Dedifferentiated amniotic fluid mesenchymal stem cell (primary cell): ENCODE measurements around the gene DAAM1.

Experiments
- DNase-seq: peaks from one replicate; pipeline ENCODE4 v3.0.0-alpha.2; 2016; ENCODE audit errors: extremely low spot score

The DAAM1 gene

DNA sequence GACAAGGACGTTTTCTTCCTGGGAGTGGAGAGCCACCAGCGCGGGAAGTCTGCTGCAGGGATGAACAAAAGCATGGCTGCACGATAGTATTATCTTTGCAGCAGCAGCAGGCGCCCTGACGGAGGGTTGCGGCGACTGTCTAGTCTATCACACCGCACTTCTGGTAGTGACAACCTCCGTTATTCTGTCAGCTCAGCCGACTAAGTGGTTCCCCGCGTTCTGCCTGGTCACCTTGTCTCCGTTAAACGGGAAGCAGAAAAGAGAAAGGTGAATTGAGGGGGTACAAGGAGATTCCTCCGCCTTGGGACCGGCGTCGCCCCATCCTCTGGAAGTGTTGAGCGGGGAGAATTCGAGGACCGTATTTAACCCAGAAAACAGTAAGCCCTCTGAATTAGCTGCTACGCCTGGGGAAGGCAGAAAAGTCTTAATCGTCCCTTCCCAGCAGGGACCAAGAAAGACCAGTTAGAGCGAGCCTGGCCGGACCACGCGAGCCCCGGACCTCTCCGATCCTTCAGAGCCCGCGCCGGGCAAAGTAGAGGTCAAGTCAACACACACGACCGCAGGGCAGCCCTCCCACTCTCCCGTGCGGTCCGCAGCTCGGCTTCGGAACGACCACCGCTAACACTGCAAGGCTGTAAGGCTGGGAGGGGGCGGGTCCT, 536 bp upstream of the DAAM1 start:
- DNase-seq, result peak; percentile 44

- DNase-seq, result peak; percentile 32
Measured at GRCh38 chr14:59189091-59189785, 771 bp downstream of the DAAM1 start.

DNA sequence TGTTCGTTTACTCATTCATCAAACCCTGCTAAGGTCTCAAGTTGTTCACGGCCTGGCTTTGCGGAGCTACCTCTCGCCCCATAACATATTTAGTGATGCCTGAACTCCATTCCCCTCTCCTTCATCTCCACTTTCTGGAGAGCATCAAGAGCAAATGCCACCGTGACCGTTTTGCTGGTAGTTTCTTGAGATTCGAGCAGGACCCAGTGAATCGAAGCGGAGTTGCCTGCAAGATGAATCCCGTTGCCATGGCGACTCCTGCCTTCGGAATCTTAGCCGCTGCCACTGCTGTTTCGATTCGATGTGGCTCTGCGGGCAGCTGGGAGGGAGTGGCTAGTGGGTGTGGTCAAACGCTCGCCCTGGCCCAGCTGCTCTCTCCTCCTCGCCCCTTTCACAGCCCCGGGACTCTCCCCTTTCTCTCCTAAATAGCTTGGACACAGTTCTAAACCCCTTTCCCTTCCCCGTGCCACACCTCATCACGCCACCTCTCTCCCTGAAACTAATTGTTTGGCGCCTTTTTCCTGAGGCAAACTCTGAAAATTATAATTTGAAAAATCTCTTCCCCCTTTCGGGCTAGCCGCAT, 1.4 kb downstream of the DAAM1 start:
- DNase-seq, result peak; percentile 83

GRCh38 chr14:59190372-59190771, 1.9 kb downstream of the DAAM1 start:
- no peak for DNase-seq

- DNase-seq, result no peak
Measured at GRCh38 chr14:59195912-59196311, 7.4 kb downstream of the DAAM1 start.

GRCh38 chr14:59197695-59198262, 9.3 kb downstream of the DAAM1 start:
- DNase-seq, result no peak

DNA sequence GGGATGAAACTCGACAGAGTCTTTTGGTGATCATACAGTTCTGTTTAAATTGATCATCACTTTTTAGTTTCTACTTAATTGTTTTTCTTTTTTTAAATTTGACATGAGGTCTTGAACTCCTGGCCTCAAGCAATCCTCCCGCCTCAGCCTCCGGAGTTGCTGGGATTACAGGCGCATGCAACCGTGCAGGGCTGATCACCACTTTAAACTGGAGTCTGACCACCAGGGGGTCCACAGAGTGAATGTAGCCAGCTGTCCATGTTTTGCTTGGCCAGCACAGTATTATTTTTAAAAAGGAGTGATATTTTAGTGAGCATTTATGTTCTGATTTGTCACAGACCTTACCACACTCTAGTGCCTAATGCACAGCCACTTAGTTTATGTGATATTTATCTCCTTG, 10.7 kb downstream of the DAAM1 start:
- no peak for DNase-seq

- no peak for DNase-seq
Measured at GRCh38 chr14:59199614-59200013, 11.1 kb downstream of the DAAM1 start.

DNA sequence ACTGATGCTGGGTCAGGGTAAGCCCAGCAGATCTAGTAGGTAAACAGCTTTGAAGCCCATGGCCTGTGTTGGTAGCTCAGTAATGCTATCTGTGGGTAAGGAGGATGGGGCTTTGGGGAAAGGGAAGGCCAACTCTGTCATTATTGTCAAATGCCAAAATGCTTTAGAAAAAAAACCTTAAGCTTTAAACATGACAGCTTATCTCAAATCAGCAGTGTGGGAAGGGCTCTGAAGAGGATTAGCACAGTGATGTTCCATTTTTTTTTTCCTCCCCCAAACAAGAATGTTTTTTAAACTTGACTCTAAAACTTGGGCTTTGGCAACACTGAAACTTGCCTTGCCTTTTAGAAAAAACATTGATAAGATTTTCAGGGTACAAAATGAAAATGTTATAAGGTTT, 11.7 kb downstream of the DAAM1 start:
- no peak for DNase-seq

- no peak for DNase-seq
Measured at GRCh38 chr14:59202031-59202430, 13.6 kb downstream of the DAAM1 start.

- no peak for DNase-seq
Measured at GRCh38 chr14:59204305-59204704, 15.8 kb downstream of the DAAM1 start.

DNA sequence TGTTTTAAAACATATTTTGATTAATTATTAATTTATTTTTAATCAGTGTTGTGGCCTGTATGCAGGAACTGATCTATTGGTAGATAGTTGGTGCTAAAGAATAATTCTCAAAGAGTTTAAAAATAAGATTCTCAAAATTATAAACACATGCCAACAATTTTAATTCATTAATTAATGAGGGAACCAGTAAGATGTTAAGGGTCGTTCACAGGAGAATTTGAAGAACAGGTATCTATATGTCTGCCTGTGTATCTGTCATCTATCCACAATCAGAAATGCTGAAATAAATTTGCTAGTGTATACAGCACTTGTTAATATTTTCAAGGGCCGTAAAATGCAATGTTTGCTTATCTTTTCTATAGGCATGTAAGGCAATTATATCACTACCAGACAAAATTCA, 18.4 kb downstream of the DAAM1 start:
- no peak for DNase-seq

DNA sequence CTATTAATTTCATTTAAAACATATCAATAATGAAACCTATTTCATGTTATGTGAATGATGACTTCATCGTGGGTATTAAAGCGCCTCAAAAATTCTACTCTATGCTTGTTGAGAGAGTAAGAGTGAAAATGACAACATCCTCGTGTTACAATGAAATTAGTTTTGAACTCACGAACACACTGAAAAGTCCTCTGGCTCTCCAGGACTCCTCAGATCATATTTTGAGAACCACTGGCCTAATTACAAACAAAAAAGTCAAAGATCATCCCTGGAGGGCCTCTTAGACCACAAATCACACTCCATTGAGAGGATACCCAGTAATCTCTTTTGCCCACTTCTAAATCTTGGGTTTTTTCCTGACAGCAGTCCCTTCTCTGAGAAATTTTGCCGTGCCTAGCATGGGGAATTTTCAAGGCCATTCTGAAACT, 19.1 kb downstream of the DAAM1 start:
- no peak for DNase-seq

GRCh38 chr14:59208224-59208814, 19.9 kb downstream of the DAAM1 start:
- no peak for DNase-seq

- DNase-seq, result no peak
Measured at GRCh38 chr14:59208954-59209353, 20.5 kb downstream of the DAAM1 start.

DNA sequence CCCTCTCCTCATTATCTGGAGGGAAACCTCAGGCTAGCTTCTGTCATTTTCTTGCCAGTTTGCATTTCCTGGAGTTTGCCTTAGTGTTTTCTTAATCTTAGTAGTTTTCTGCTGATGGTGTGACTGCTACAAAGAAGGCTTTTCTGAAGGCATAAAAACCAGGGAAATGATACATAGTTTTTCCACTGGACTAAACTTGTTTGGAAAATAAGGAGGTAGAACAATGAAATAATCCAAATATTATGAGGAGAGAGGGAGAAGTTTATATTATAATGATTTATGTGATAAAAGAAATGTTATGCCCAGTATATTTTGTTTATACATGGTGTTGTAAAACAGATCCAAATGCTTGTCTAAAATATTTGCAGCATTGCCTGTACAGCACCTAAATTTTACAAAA, 22.2 kb downstream of the DAAM1 start:
- no peak for DNase-seq

- DNase-seq, result peak; percentile 41
Measured at GRCh38 chr14:59213368-59214315, 25.2 kb downstream of the DAAM1 start.

- DNase-seq, result no peak
Measured at GRCh38 chr14:59214702-59215302, 26.3 kb downstream of the DAAM1 start.

- DNase-seq, result no peak
Measured at GRCh38 chr14:59215322-59215721, 26.9 kb downstream of the DAAM1 start.

GRCh38 chr14:59215757-59216156, 27.3 kb downstream of the DAAM1 start:
- DNase-seq, result no peak

DNA sequence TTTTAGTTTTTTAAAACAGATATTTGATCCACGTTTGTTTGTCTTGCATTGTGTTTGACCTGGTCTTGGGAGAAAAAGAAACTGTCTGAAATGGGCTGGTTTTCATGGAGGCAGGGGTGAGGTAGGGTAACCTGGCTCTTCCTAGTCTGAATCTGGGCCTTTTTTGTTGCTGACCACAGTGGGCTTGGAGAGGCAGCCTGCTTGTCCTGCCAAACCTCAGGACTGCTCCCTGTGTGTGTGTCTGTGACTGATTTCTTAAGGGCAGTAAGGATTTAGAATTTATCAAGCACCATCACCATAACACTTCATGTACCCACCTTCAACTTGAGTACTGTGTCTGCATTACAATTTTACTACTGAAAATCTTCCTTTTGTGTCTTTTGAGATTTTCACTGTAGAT, 28.5 kb downstream of the DAAM1 start:
- DNase-seq, result no peak
